ENCODE results near the gene MFAP2. TPM values are rescaled to one million over a fixed set of nuclear protein-coding genes. Genes with fewer than 3 reads are reported as not detected.

MFAP2 gene
- total and polyA plus RNA-seq, 2 of the 8 experiments (the other 6 are each of a cell fraction or from before 2014, with no cell fraction given) = 172 to 326 TPM

DNA sequence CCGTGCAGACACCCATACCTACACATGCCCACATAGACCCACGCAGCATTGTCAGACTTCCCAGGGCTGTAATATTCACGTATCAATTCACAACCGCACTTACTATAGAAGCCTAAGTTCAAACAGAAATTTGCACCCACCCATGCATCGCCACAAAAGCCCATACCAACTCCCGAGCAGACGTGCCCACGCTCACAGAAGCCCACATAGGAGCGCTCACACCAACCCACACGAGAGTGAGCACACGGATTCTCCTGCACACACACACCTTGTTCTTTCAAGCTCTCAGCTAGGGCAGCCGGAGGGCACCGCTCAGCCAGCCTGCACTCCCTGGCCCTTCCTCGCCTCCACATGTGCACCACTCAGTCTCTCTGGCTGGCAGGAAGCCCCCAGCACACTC is 4.6 kb downstream of the MFAP2 start:
- Histone ChIP-seq H4K91ac (replicated peaks; ENCODE audit: insufficient read length, low read length) (no peak overlapping the region), H3K4me1 (replicated peaks in 1 of 4; ENCODE audit: control insufficient read depth in 3 of 4, insufficient read depth in 4 of 4, low read length in 3 of 4) (peaks cover 0 to 29% (median 17%) of the 10 kb centered on the region in 4 experiments; a peak in 6 of 7 replicates), H3K14ac (ENCODE audit: insufficient read length) (no peak overlapping the region), H3K4me3 (ENCODE audit: extremely low read depth in 1 of 4, insufficient read depth in 2 of 4, low read depth in 3 of 4, low read length in 4 of 4) (no peak overlapping the region), H4K20me1 (replicated peaks in 1 of 2; ENCODE audit: control insufficient read depth in 1 of 2, insufficient read depth in 2 of 2, low read length in 2 of 2) (peaks cover 13 to 31% of the 10 kb centered on the region in 2 experiments), H3K27ac (ENCODE audit: low read depth, low read length) (no peak overlapping the region), H3K9ac (replicated peaks in 1 of 4; ENCODE audit: extremely low read depth in 1 of 4, low read depth in 3 of 4, low read length in 3 of 4) (no peak overlapping the region), H3K79me2 (ENCODE audit: control insufficient read depth in 1 of 2, insufficient read depth in 2 of 2, low read length in 2 of 2) (peaks cover 0 to 27% of the 10 kb centered on the region in 2 experiments; a peak in 2 of 4 replicates), H4K8ac (ENCODE audit: extremely low read depth, insufficient read depth, low read length) (peak overlapping the region; percentile 45; the same call in 1 of the 2 replicates), H2BK5ac (ENCODE audit: low read depth, low read length) (0 out of 2 replicates have a peak overlapping the region, but pooled peaks have one; percentile 16), H3K79me1 (ENCODE audit: low read depth, low read length) (peaks cover 12% of the 10 kb centered on the region), H3K23ac (ENCODE audit: insufficient read length) (no peak overlapping the region), H3K4me2 (ENCODE audit: insufficient read depth in 1 of 2, low read depth in 2 of 2, low read length in 2 of 2) (no peak overlapping the region), H3K9me3 (ENCODE audit: insufficient read depth in 2 of 2, low read depth in 1 of 2, low read length in 1 of 2) (no peaks in the 10 kb centered on the region), H2BK120ac (replicated peaks; ENCODE audit: low read depth, low read length) (no peak overlapping the region), H4K5ac (ENCODE audit: insufficient read length, low read depth, low read length) (no peak overlapping the region), H3K18ac (ENCODE audit: extremely low read depth, low read length) (no peak overlapping the region), H3K36me3 (ENCODE audit: control insufficient read depth in 2 of 4, insufficient read depth in 4 of 4, low read length in 3 of 4) (peaks cover 9 to 35% (median 22%) of the 10 kb centered on the region in 4 experiments), H3K27me3 (replicated peaks in 1 of 4; ENCODE audit: control insufficient read depth in 3 of 4, extremely low read depth in 1 of 4, insufficient read depth in 3 of 4, low read length in 3 of 4) (0 out of 7 replicates have a peak, but pooled peaks cover 0 to 1% (median 0%) of the 10 kb centered on the region in 4 experiments), H3K23me2 (ENCODE audit: low read depth, low read length) (peaks cover 8% of the 10 kb centered on the region), H2BK20ac (ENCODE audit: low read length) (no peak overlapping the region), H2BK12ac (ENCODE audit: low read depth, low read length) (no peak overlapping the region), H2AFZ (ENCODE audit: low read length) (no peak overlapping the region), H3K56ac (replicated peaks; ENCODE audit: insufficient read length, low read depth, low read length) (no peak overlapping the region), H2AK5ac (ENCODE audit: low read depth, low read length) (no peak overlapping the region), H2BK15ac (ENCODE audit: low read length) (no peak overlapping the region), H3K4ac (replicated peaks; ENCODE audit: insufficient read length, low read depth, low read length) (no peak overlapping the region)
- CTCF ChIA-PET (ENCODE audit: partially characterized antibody) = interaction anchor here (0.6 to 2.3 kb wide), 14 partner anchors 9 to 449 kb away, joined by 3 to 23 read pairs (median 4); no protein-coding TSS in a partner anchor
- TF ChIP-seq KDM4A (IDR thresholded peaks at IDR 0.05; ENCODE audit: low read depth, low read length, severe bottlenecking) (no peak), TBP (IDR thresholded peaks at IDR 0.05; ENCODE audit: low read depth, low read length) (no peak), POLR2A (IDR thresholded peaks at IDR 0.05; ENCODE audit: control extremely low read depth in 1 of 2, low read depth in 2 of 2, low read length in 2 of 2) (no peak)
- DNase-seq (ENCODE audit: low read depth in 1 of 2, low spot score in 2 of 2) (no peak), FAIRE-seq (no peak)
- 89% methylated on average over 14 of the region's 14 CpGs; no CpG with 5 or more reads in 1 of the 2 experiments for WGBS, 2 experiments (ENCODE audit: extremely low coverage in 1 of 2, insufficient coverage in 1 of 2, insufficient read length in 1 of 2, insufficient replicate concordance in 2 of 2, low coverage in 1 of 2, low lambda C conversion rate in 2 of 2, missing lambda C conversion rate in 1 of 2)
- POLR2A ChIA-PET (ENCODE audit: partially characterized antibody) = interaction anchor here (0.7 to 2.3 kb wide), 12 partner anchors 8 to 52 kb away, joined by 3 to 15 read pairs (median 5); partner anchors contain the start of gene ATP13A2
